K562 (cell line): ENCODE results near the gene IRS1.
"Not testable (repeated sequence)": the region's sequence is repeated elsewhere in the genome, so short reads cannot be mapped to it uniquely, and the experiment has no call there.

Experiments
- CCAR2 ChIP-seq: fragments of 200-400 bp; formaldehyde crosslinking; IDR thresholded peaks from 2 replicates; pipeline ENCODE4 v1.6.1; 2017; ENCODE audit warnings: mild to moderate bottlenecking, low read depth, low read length
- CTCF ChIP-seq, 3 experiments: IDR thresholded peaks in 2 of 3; conservative IDR thresholded peaks in 1 of 3; 2 replicates each; pipeline ENCODE4 v1.5.1; 2011 to 2012; ENCODE audit warnings: low read length in 3 of 3, mild to moderate bottlenecking in 3 of 3, control low read depth in 2 of 3, improper control_type of control experiment in 1 of 3, inconsistent platforms in 1 of 3, low read depth in 1 of 3, mixed read lengths in 1 of 3, moderate library complexity in 1 of 3; ENCODE audit not compliant: insufficient read depth in 2 of 3
- FOSL1 ChIP-seq: fragments of 200-800 bp; sonication (Bioruptor generic); conservative IDR thresholded peaks from 2 replicates; pipeline ENCODE4 v1.6.1; 2016; ENCODE audit warnings: missing genetic modification characterization, missing compliant biosample characterization
- NRF1 ChIP-seq, 2 experiments: fragments of 450-650 bp; IDR thresholded peaks in 1 of 2; conservative IDR thresholded peaks in 1 of 2; 2 replicates each; pipeline ENCODE4 v1.6.1; 2014; ENCODE audit warnings: mild to moderate bottlenecking in 2 of 2
- RCOR1 ChIP-seq, 2 experiments: IDR thresholded peaks; 2 replicates each; pipeline ENCODE4 v1.6.1; 2012; ENCODE audit warnings: low read depth in 2 of 2, low read length in 2 of 2, borderline replicate concordance in 1 of 2, improper control_type of control experiment in 1 of 2
- SIN3A ChIP-seq, 2 experiments: fragments of 150-350 bp in 1 of 2; IDR thresholded peaks; 2 replicates each; pipeline ENCODE4 v1.6.1; 2011 to 2016; ENCODE audit warnings: borderline replicate concordance in 2 of 2, low read depth in 2 of 2, low read length in 2 of 2, mild to moderate bottlenecking in 2 of 2, moderate library complexity in 2 of 2; ENCODE audit not compliant: control insufficient read depth in 1 of 2
- ZBTB11 ChIP-seq, 3 experiments: fragments of 200-800 bp in 1 of 3; fragments of 250-450 bp in 1 of 3; fragments of 450-650 bp in 1 of 3; sonication (Bioruptor Pico) in 1 of 3; sonication (Bioruptor generic) in 1 of 3; formaldehyde crosslinking in 1 of 3; IDR thresholded peaks; 2 replicates each; pipeline versions ENCODE4 v1.6.1 to v1.8.0; 2016 to 2022; ENCODE audit warnings: mild to moderate bottlenecking in 2 of 3, missing genetic modification characterization in 2 of 3, missing compliant biosample characterization in 1 of 3, moderate library complexity in 1 of 3
- ZFP91 ChIP-seq: sonication (generic); formaldehyde crosslinking; IDR thresholded peaks from 2 replicates; pipeline ENCODE4 v1.8.0; 2022; ENCODE audit warnings: mild to moderate bottlenecking, missing genetic modification reagents
- ZNF134 ChIP-seq: fragments of 250-450 bp; sonication (Bioruptor Pico); conservative IDR thresholded peaks from 2 replicates; pipeline ENCODE4 v1.4.0; 2020
- ZNF699 ChIP-seq: fragments of 250-450 bp; sonication (Bioruptor Pico); IDR thresholded peaks from 2 replicates; pipeline ENCODE4 v1.8.0; 2021; ENCODE audit warnings: mild to moderate bottlenecking, moderate library complexity; ENCODE audit not compliant: insufficient replicate concordance
- TF ChIP-seq, protein P1 (sequence below): sonication (generic); formaldehyde crosslinking; IDR thresholded peaks from 2 replicates; pipeline ENCODE4 v1.8.1; 2023; ENCODE audit warnings: mild to moderate bottlenecking, missing genetic modification reagents
- TF ChIP-seq, protein P2 (sequence below): sonication (generic); formaldehyde crosslinking; IDR thresholded peaks from 2 replicates; pipeline ENCODE4 v1.8.1; 2023; ENCODE audit warnings: mild to moderate bottlenecking, missing genetic modification reagents, moderate library complexity

- not testable (repeated sequence) for TF ChIP-seq CTCF (IDR thresholded peaks at IDR 0.05 in 2 of 3, conservative IDR thresholded peaks at IDR 0.05 in 1 of 3; ENCODE audit: insufficient read depth in 2 of 3, low read depth in 1 of 3, low read length in 3 of 3); FOSL1; ZNF699 (CRISPR knock-in tag); SIN3A (IDR thresholded peaks at IDR 0.05; ENCODE audit: borderline replicate concordance in 2 of 2, control insufficient read depth in 1 of 2, low read depth in 2 of 2, low read length in 2 of 2); NRF1 (conservative IDR thresholded peaks at IDR 0.05 in 1 of 2, IDR thresholded peaks at IDR 0.05 in 1 of 2); CCAR2; RCOR1 (IDR thresholded peaks at IDR 0.05; ENCODE audit: borderline replicate concordance in 1 of 2, low read depth in 2 of 2, low read length in 2 of 2); ZFP91 (CRISPR knock-in tag); ZNF134 (CRISPR knock-in tag); ZBTB11 (CRISPR knock-in tag; IDR thresholded peaks at IDR 0.05)
- TF ChIP-seq, protein P1, sequence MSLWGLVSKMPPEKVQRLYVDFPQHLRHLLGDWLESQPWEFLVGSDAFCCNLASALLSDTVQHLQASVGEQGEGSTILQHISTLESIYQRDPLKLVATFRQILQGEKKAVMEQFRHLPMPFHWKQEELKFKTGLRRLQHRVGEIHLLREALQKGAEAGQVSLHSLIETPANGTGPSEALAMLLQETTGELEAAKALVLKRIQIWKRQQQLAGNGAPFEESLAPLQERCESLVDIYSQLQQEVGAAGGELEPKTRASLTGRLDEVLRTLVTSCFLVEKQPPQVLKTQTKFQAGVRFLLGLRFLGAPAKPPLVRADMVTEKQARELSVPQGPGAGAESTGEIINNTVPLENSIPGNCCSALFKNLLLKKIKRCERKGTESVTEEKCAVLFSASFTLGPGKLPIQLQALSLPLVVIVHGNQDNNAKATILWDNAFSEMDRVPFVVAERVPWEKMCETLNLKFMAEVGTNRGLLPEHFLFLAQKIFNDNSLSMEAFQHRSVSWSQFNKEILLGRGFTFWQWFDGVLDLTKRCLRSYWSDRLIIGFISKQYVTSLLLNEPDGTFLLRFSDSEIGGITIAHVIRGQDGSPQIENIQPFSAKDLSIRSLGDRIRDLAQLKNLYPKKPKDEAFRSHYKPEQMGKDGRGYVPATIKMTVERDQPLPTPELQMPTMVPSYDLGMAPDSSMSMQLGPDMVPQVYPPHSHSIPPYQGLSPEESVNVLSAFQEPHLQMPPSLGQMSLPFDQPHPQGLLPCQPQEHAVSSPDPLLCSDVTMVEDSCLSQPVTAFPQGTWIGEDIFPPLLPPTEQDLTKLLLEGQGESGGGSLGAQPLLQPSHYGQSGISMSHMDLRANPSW (CRISPR knock-in tag): not testable (repeated sequence)
- TF ChIP-seq, protein P2, sequence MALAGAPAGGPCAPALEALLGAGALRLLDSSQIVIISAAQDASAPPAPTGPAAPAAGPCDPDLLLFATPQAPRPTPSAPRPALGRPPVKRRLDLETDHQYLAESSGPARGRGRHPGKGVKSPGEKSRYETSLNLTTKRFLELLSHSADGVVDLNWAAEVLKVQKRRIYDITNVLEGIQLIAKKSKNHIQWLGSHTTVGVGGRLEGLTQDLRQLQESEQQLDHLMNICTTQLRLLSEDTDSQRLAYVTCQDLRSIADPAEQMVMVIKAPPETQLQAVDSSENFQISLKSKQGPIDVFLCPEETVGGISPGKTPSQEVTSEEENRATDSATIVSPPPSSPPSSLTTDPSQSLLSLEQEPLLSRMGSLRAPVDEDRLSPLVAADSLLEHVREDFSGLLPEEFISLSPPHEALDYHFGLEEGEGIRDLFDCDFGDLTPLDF: not testable (repeated sequence)
These were observed 35.3 kb upstream of the IRS1 start for GRCh38 chr2:226834880-226835279.
